HG03575 (cell line): ENCODE data around the gene ANKFN1.

Experiments
- ATAC-seq: cut with Tn5 transposase; IDR thresholded peaks from one replicate; pipeline ENCODE4 v1.9.1; 2021; ENCODE audit not compliant: unreplicated experiment, insufficient number of reproducible peaks, low FRiP score; ENCODE audit errors: extremely low read depth

ANKFN1 gene

DNA sequence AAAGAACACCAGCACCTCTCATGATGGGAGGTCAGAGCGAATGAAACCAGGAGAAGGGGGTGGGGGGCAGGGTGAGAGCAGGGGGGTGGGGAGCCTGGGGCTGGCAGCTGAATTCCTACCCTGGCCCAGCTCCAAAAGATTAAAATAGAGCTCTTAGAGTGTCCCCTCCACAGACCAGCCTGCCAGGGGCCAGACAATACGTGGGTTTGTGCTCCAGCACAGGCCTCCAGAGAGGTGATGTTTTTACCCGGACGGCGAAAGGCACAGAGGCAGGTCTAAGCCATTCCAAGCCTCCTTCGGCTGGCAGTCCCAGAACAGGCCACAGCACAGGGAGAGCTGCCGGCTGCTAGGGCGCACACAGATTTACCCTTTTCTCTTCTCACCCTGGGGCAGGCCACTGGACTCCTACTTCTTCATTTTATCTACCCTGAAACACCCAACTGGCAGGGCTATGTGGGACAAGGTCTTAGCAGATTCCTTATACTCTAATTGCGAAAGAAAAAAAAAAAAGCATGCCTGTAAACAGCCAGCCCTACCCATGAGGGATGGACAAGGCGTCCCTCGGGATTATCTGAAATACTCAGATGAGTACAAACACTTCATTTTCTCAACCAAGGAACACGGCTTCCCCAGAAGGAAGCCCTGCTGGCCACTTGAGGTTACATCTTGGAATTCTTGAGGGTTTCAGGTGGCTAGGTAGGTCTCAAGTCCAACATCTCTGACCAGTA, 368.3 kb downstream of the ANKFN1 start:
- no peak for ATAC-seq

DNA sequence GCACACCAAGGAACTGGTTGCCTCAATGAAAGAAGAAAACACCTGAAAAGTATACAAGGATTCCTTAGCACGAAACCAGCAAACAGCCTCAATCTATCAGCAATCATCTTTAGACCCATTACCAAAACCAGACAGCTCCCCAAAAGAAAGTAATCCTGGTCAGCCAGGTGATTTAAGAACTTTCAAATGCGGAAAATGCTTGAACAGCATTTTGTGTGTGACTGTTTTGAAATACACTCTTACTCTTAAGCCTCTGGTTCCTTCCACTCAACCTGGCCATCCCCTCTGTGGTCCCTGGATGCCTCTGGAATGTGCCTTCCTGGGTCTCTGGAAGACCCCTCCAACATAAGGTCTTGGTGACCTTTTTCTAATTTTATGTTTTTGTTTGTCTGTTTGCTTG, 369.8 kb downstream of the ANKFN1 start:
- ATAC-seq, result no peak

DNA sequence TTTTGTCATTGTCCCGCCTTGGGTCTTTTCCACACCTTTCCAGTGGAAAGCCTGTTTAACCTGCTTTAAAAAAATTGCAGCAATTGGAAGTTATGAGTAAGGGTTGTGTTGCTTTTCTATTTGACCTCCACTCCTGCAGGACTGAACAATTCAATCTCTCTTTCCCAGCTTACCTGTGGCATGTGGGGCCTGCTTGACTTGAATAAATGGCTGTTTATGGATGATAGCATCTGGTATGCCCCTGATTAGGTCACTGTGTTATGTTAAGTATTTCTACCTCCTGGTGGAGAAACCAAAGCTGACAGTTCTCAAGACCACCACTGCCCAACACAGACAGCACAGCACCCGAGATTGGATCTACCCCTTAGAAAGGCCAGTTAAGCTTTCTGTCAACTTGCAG, 375.4 kb downstream of the ANKFN1 start:
- ATAC-seq, result no peak

DNA sequence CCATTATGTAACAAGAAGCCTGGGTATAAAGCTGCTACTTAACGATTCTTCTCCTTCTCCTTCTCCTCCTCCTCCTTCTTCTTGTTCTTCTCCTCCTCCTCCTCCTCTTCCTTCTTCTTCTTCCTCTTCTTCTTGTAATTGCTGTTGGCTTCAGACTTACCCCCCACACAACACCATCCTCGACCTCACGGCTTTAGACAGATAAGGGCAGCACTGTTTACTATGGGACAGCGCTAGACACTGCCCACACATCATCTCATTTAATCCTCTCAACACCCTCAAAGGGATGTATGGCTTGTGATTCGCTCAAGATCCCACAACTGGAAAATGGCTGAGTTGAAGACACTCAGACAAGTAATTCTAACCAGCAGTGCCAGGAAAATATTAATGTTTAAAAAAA, 379.7 kb downstream of the ANKFN1 start:
- ATAC-seq, result no peak

DNA sequence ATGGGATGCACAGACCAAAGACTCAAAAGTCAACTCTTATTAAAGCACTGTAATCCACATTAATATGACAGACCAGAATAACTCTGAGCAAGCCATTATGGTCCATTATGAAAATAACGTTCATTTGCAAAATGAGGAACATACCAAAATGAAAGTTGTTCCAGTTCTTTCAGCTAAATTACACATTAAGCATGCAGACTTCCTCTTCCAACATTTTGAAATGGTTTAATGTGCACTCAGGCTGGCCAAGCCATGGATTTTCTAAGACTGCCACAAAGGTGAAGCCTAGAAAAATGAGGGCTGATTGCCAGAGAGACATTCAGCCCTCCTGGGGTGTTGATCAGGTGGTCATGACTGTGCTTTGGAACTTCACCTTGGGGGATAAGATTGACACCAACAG, 383.5 kb downstream of the ANKFN1 start:
- no peak for ATAC-seq

DNA sequence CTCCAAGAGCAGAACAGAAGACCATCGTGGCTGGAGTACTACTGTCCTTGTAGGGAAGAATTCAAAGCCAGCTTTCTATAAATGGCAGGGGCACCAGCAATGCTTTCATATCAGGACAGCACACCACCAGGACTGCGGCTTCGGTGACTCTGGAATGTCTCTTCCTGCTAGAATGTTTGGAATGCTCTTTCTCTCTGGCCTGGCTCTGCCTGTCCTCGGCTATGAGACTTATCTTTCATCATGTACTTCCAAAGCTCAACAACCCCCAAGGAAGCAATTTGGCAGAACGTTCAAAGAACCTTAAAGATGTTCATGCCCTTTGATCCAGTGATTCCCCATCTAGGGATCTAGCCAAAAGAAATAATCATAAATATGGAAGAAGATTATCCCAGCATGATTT, 387.6 kb downstream of the ANKFN1 start:
- ATAC-seq, result no peak

DNA sequence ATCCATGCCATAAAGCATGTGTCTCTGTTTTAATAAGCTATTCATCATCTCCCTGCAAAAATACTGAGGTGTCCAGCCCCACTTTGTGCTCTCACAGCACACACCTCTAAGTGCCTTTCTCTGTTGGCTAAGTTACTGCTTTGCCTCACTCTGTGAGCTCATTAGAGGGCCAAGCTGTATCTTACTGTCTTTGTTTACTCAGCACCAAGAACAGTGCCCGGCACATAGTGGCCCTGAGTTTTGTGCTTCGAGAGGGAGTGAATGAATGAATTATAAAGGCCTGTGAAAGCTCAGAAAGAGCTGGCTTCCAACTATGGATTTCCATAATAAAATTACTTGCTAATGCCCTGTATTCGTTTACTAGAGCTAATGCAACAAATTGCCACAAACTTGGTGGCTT, 390.0 kb downstream of the ANKFN1 start:
- no peak for ATAC-seq

DNA sequence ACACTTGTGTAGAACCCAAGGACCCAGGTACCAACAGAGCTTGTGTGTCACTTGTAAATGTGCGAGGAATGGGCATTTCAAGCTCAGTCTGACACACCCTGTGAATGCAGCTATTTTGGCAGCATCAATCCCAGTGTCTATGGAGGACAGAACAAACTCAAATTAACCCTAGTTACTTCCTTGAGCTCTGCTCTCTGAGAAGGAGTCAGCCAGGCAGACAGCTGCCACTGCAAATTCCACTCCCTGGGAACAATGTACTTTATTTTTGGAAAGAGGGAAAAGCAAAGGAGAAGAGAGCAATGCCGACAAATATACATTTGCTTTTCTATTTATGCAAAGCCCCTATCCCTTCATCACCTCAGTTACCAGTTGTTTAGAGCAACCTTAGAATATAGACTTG, 391.8 kb downstream of the ANKFN1 start:
- no peak for ATAC-seq

DNA sequence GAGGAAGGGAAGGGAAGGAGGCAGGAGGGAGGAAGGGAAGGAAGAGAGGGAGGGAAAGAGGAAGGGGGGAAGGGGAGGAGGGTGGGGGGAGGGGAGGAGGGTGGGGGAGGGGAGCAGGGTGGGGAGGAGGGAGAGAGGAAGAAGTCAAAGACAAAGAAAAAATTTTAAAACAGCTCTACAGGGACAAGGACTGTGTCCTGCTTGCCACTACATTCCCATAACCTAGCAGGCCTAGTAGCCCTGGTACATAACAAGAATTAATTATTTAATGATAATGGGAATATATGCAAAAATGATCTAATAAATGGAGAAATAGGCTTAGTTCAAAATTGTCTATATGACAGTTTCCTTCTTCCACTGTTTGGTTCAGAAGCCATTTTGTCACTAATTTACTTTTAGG, 392.7 kb downstream of the ANKFN1 start:
- no peak for ATAC-seq

DNA sequence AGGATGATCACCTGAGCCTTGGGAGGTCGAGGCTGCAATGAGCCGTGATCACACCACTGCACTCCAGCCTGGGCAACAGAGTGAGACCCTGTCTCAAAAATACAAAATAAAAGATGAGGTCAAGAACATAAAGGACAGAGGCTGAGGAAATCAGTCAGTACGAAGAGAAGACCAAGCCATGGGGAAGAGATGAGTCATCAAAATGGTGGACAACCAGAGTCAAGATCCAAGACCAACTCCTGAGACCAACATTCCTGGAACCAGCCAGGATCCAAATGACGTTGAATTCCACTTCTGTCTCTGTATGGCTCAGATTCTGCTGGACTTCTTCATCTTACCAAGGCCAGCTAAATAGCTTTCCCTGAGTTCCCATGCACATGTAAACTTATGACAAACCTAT, 395.4 kb downstream of the ANKFN1 start:
- ATAC-seq, result no peak

DNA sequence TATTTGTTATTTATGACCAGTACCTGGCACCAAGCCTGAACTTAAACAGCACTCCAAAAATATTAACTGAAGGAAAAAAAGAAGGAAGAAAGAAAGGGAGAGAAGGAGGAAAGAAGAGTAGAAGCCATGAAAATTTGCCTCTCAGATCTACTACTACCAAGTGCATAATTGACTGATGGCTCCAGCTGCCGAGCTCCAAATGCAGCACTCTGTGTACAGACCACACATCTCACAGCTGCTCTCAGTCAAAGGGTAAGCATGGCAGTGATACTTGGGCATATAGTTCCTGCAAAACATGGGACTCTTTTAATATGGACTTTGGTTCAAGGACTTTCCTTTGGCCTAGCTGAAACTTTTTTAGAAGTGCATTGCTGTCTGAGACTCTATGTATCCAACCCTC, 396.2 kb downstream of the ANKFN1 start:
- ATAC-seq, result no peak

DNA sequence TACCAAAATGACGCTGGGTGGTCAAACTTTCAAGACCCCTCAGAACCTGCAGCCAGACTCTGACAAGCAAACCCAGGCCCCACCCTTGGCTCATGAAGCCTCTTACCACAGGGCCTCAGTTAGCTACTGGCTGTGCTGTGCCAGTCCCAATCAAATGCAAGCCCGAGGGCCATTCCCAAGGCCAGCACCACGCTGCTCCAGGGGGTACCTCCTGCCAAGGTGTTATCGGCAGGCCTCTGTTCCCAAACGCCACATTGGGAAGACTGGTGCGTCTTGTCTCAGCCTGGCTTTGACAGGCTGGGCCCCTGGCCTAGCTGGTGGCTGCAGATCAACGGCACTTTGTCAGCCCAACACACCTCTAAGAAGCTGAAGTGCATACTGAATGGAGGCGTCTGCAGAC, 404.4 kb downstream of the ANKFN1 start:
- ATAC-seq, result no peak

DNA sequence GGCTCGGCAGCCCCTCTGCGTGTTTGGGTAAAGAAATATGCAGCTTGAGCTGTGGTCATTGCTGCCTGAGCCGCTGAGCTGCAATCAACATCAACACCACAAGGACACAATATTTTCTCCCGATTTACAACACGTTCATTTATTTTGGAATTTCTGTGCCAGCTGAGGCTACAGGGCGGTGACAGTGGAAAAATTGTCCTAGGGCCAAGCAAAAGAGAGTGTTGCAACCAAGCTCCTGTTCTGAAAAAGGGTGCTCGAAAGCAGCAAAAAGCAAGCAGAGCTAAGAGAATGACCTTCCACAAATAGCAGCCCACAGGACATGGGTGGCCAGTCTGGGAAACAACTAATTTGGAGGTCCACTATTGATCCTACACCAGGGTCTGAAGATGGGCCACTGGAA, 404.8 kb downstream of the ANKFN1 start:
- no peak for ATAC-seq
